HEK293 (cell line): ENCODE measurements around the gene TMEM250.

ENCODE experiments used
- CTCF ChIA-PET: fragments of 350-600 bp; formaldehyde crosslinking; extraction: SDS; loops from one replicate; lab custom pipeline; 2021; ENCODE audit warnings: antibody characterized with exemption; lab: Yijun Ruan, JAX
- POLR2A ChIA-PET: fragments of 300-600 bp; formaldehyde crosslinking; extraction: SDS; loops from one replicate; lab custom pipeline; 2020; ENCODE audit warnings: antibody characterized with exemption, inconsistent platforms; lab: Yijun Ruan, JAX
- H3K27ac ChIP-seq: fragments of 200-500 bp; sonication (Bioruptor generic); 2 replicates; pipeline ENCODE4 v1.5.1; 2014; ENCODE audit warnings: low read depth, low read length, control low read depth, inconsistent platforms; ENCODE audit errors: extremely low read depth
- H3K36me3 ChIP-seq, 2 experiments: fragments of 200-500 bp in 1 of 2; sonication (Bioruptor generic) in 1 of 2; 1 replicate in 1 of 2; 2 replicates in 1 of 2; pipeline ENCODE4 v1.5.1; 2014 to 2017; ENCODE audit warnings: inconsistent platforms in 2 of 2, low read length in 2 of 2; ENCODE audit not compliant: control insufficient read depth in 2 of 2, insufficient read depth in 1 of 2
- H3K4me1 ChIP-seq: fragments of 200-500 bp; sonication (Bioruptor generic); 2 replicates; pipeline ENCODE4 v1.5.1; 2014; ENCODE audit warnings: mild to moderate bottlenecking, low read length, inconsistent platforms; ENCODE audit not compliant: control insufficient read depth, insufficient read depth
- H3K4me3 ChIP-seq: 2 replicates; pipeline ENCODE4 v1.5.1; 2011; ENCODE audit warnings: low read depth, mild to moderate bottlenecking, control low read depth, low read length, moderate library complexity
- H3K9me3 ChIP-seq: fragments of 200-500 bp; sonication (Bioruptor generic); 2 replicates; pipeline ENCODE4 v1.5.1; 2014; ENCODE audit warnings: low read depth, low read length, inconsistent platforms; ENCODE audit not compliant: control insufficient read depth, insufficient read depth
- KLF7 ChIP-seq: fragments of 450-650 bp; formaldehyde crosslinking; IDR thresholded peaks from 2 replicates; pipeline ENCODE4 v1.5.1; 2016; ENCODE audit warnings: missing biosample characterization, missing genetic modification characterization, borderline replicate concordance
- SETDB1 ChIP-seq: IDR thresholded peaks from one replicate; pipeline ENCODE4 v1.6.1; 2017; ENCODE audit warnings: mild to moderate bottlenecking, low read length, moderate library complexity, mixed read lengths; ENCODE audit not compliant: insufficient read length
- ZFP69B ChIP-seq: fragments of 450-650 bp; formaldehyde crosslinking; IDR thresholded peaks from 2 replicates; pipeline ENCODE4 v1.5.1; 2016; ENCODE audit warnings: missing biosample characterization, missing genetic modification characterization
- ZNF16 ChIP-seq: fragments of 450-650 bp; formaldehyde crosslinking; IDR thresholded peaks from 2 replicates; pipeline ENCODE4 v1.5.1; 2016; ENCODE audit warnings: low read depth, missing biosample characterization, missing genetic modification characterization
- ZNF311 ChIP-seq: fragments of 450-650 bp; formaldehyde crosslinking; IDR thresholded peaks from 2 replicates; pipeline ENCODE4 v1.5.1; 2017; ENCODE audit warnings: missing biosample characterization, missing genetic modification characterization, borderline replicate concordance
- ZNF433 ChIP-seq: fragments of 450-650 bp; formaldehyde crosslinking; IDR thresholded peaks from 2 replicates; pipeline ENCODE4 v1.5.1; 2016; ENCODE audit warnings: missing biosample characterization, missing genetic modification characterization, low read depth
- ZNF501 ChIP-seq: fragments of 450-650 bp; formaldehyde crosslinking; IDR thresholded peaks from 2 replicates; pipeline ENCODE4 v1.5.1; 2016; ENCODE audit warnings: missing biosample characterization, missing genetic modification characterization
- ZNF510 ChIP-seq: fragments of 450-650 bp; formaldehyde crosslinking; IDR thresholded peaks from 2 replicates; pipeline ENCODE4 v1.5.1; 2018; ENCODE audit warnings: mild to moderate bottlenecking, missing genetic modification characterization, missing biosample characterization; ENCODE audit not compliant: insufficient replicate concordance
- ZNF530 ChIP-seq: fragments of 450-650 bp; formaldehyde crosslinking; IDR thresholded peaks from 2 replicates; pipeline ENCODE4 v1.5.1; 2016; ENCODE audit warnings: low read depth, missing biosample characterization, missing genetic modification characterization
- ZNF544 ChIP-seq: fragments of 450-650 bp; formaldehyde crosslinking; IDR thresholded peaks from 2 replicates; pipeline ENCODE4 v1.5.0; 2017; ENCODE audit warnings: missing biosample characterization, missing genetic modification characterization
- ZNF76 ChIP-seq: fragments of 450-650 bp; formaldehyde crosslinking; IDR thresholded peaks from 2 replicates; pipeline ENCODE4; 2016; ENCODE audit warnings: low read depth, missing biosample characterization, missing genetic modification characterization, borderline replicate concordance
- ZNF777 ChIP-seq: fragments of 450-650 bp; formaldehyde crosslinking; IDR thresholded peaks from 2 replicates; pipeline ENCODE4 v1.5.1; 2017; ENCODE audit warnings: missing biosample characterization, missing genetic modification characterization, borderline replicate concordance
- TF ChIP-seq, protein P1 (sequence below): fragments of 450-650 bp; formaldehyde crosslinking; IDR thresholded peaks from 2 replicates; pipeline ENCODE4 v1.5.0; 2017; ENCODE audit warnings: missing biosample characterization, missing genetic modification characterization, borderline replicate concordance
- TF ChIP-seq, protein P2 (sequence below): fragments of 450-650 bp; formaldehyde crosslinking; IDR thresholded peaks from 2 replicates; pipeline ENCODE4; 2016; ENCODE audit warnings: missing biosample characterization, missing genetic modification characterization
- TF ChIP-seq, protein P3 (sequence below): fragments of 450-650 bp; formaldehyde crosslinking; conservative IDR thresholded peaks from 2 replicates; pipeline ENCODE4 v1.5.1; 2016; ENCODE audit warnings: low read depth, missing biosample characterization, missing genetic modification characterization
- TF ChIP-seq, protein P4 (sequence below): fragments of 450-650 bp; formaldehyde crosslinking; IDR thresholded peaks from 2 replicates; pipeline ENCODE4 v1.5.1; 2016; ENCODE audit warnings: missing biosample characterization, missing genetic modification characterization
- TF ChIP-seq, protein P5 (sequence below): fragments of 450-650 bp; formaldehyde crosslinking; IDR thresholded peaks from 2 replicates; pipeline ENCODE4 v1.5.1; 2017; ENCODE audit warnings: missing biosample characterization, mild to moderate bottlenecking, missing genetic modification characterization, moderate library complexity
- TF ChIP-seq, protein P6 (sequence below): fragments of 450-650 bp; formaldehyde crosslinking; IDR thresholded peaks from 2 replicates; pipeline ENCODE4 v1.5.1; 2017; ENCODE audit warnings: missing biosample characterization, missing genetic modification characterization

The TMEM250 gene

DNA sequence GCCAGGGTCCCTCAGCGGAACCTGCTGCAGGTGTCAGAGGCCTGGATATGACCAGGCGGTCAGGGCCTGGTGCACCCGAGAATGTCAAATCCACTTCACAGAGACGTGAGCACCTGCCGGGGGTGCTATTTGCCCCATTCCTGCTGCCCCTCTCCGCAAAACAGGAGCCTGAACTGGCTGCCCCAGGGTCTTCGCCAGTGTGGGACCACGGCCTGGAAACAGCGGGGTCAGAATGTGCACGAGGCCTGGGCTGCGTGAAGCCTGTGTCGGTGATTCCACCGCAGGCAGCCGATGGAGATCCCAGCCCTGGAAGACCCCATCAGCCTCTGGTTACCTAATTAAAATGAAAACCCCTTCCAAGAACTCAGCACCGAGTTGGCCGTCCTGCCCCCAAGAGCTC lies 41.2 kb upstream of the TMEM250 start:
- ChIA-PET CTCF (interaction anchor here (0.7 to 4.7 kb wide), 3 partner anchors 11 to 73 kb away, joined by 3 to 31 read pairs (median 3); no protein-coding TSS in a partner anchor), POLR2A (interaction anchor here (0.7 kb wide), 1 partner anchor 14 kb away, joined by 3 read pairs; no protein-coding TSS in a partner anchor)
- Histone ChIP-seq H3K27ac (no peak overlapping the region), H3K4me3 (no peak overlapping the region), H3K9me3 (no peaks in the 10 kb centered on the region), H3K36me3 (no peaks in the 10 kb centered on the region)
- TF ChIP-seq ZNF501 (tag by site-specific recombination) (no peak), ZNF510 (tag by site-specific recombination) (no peak), ZNF76 (no peak), ZNF433 (tag by site-specific recombination) (no peak), ZNF530 (no peak), SETDB1 (no peak), ZNF311 (tag by site-specific recombination) (no peak), KLF7 (no peak), ZNF16 (tag by site-specific recombination) (no peak), ZFP69B (no peak), ZNF777 (tag by site-specific recombination) (no peak), ZNF544 (tag by site-specific recombination) (no peak)
- TF ChIP-seq, protein P1, sequence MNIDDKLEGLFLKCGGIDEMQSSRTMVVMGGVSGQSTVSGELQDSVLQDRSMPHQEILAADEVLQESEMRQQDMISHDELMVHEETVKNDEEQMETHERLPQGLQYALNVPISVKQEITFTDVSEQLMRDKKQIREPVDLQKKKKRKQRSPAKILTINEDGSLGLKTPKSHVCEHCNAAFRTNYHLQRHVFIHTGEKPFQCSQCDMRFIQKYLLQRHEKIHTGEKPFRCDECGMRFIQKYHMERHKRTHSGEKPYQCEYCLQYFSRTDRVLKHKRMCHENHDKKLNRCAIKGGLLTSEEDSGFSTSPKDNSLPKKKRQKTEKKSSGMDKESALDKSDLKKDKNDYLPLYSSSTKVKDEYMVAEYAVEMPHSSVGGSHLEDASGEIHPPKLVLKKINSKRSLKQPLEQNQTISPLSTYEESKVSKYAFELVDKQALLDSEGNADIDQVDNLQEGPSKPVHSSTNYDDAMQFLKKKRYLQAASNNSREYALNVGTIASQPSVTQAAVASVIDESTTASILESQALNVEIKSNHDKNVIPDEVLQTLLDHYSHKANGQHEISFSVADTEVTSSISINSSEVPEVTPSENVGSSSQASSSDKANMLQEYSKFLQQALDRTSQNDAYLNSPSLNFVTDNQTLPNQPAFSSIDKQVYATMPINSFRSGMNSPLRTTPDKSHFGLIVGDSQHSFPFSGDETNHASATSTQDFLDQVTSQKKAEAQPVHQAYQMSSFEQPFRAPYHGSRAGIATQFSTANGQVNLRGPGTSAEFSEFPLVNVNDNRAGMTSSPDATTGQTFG, result no peak
- TF ChIP-seq, protein P2, sequence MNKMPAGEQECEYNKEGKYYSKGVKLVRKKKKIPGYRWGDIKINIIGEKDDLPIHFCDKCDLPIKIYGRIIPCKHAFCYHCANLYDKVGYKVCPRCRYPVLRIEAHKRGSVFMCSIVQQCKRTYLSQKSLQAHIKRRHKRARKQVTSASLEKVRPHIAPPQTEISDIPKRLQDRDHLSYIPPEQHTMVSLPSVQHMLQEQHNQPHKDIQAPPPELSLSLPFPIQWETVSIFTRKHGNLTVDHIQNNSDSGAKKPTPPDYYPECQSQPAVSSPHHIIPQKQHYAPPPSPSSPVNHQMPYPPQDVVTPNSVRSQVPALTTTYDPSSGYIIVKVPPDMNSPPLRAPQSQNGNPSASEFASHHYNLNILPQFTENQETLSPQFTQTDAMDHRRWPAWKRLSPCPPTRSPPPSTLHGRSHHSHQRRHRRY (tag by site-specific recombination), result no peak
- TF ChIP-seq, protein P3, sequence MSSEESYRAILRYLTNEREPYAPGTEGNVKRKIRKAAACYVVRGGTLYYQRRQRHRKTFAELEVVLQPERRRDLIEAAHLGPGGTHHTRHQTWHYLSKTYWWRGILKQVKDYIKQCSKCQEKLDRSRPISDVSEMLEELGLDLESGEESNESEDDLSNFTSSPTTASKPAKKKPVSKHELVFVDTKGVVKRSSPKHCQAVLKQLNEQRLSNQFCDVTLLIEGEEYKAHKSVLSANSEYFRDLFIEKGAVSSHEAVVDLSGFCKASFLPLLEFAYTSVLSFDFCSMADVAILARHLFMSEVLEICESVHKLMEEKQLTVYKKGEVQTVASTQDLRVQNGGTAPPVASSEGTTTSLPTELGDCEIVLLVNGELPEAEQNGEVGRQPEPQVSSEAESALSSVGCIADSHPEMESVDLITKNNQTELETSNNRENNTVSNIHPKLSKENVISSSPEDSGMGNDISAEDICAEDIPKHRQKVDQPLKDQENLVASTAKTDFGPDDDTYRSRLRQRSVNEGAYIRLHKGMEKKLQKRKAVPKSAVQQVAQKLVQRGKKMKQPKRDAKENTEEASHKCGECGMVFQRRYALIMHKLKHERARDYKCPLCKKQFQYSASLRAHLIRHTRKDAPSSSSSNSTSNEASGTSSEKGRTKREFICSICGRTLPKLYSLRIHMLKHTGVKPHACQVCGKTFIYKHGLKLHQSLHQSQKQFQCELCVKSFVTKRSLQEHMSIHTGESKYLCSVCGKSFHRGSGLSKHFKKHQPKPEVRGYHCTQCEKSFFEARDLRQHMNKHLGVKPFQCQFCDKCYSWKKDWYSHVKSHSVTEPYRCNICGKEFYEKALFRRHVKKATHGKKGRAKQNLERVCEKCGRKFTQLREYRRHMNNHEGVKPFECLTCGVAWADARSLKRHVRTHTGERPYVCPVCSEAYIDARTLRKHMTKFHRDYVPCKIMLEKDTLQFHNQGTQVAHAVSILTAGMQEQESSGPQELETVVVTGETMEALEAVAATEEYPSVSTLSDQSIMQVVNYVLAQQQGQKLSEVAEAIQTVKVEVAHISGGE (tag by site-specific recombination), result no peak
- TF ChIP-seq, protein P4, sequence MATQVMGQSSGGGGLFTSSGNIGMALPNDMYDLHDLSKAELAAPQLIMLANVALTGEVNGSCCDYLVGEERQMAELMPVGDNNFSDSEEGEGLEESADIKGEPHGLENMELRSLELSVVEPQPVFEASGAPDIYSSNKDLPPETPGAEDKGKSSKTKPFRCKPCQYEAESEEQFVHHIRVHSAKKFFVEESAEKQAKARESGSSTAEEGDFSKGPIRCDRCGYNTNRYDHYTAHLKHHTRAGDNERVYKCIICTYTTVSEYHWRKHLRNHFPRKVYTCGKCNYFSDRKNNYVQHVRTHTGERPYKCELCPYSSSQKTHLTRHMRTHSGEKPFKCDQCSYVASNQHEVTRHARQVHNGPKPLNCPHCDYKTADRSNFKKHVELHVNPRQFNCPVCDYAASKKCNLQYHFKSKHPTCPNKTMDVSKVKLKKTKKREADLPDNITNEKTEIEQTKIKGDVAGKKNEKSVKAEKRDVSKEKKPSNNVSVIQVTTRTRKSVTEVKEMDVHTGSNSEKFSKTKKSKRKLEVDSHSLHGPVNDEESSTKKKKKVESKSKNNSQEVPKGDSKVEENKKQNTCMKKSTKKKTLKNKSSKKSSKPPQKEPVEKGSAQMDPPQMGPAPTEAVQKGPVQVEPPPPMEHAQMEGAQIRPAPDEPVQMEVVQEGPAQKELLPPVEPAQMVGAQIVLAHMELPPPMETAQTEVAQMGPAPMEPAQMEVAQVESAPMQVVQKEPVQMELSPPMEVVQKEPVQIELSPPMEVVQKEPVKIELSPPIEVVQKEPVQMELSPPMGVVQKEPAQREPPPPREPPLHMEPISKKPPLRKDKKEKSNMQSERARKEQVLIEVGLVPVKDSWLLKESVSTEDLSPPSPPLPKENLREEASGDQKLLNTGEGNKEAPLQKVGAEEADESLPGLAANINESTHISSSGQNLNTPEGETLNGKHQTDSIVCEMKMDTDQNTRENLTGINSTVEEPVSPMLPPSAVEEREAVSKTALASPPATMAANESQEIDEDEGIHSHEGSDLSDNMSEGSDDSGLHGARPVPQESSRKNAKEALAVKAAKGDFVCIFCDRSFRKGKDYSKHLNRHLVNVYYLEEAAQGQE, result no peak
- TF ChIP-seq, protein P5, sequence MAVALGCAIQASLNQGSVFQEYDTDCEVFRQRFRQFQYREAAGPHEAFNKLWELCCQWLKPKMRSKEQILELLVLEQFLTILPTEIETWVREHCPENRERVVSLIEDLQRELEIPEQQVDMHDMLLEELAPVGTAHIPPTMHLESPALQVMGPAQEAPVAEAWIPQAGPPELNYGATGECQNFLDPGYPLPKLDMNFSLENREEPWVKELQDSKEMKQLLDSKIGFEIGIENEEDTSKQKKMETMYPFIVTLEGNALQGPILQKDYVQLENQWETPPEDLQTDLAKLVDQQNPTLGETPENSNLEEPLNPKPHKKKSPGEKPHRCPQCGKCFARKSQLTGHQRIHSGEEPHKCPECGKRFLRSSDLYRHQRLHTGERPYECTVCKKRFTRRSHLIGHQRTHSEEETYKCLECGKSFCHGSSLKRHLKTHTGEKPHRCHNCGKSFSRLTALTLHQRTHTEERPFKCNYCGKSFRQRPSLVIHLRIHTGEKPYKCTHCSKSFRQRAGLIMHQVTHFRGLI (tag by site-specific recombination), result no peak
- TF ChIP-seq, protein P6, sequence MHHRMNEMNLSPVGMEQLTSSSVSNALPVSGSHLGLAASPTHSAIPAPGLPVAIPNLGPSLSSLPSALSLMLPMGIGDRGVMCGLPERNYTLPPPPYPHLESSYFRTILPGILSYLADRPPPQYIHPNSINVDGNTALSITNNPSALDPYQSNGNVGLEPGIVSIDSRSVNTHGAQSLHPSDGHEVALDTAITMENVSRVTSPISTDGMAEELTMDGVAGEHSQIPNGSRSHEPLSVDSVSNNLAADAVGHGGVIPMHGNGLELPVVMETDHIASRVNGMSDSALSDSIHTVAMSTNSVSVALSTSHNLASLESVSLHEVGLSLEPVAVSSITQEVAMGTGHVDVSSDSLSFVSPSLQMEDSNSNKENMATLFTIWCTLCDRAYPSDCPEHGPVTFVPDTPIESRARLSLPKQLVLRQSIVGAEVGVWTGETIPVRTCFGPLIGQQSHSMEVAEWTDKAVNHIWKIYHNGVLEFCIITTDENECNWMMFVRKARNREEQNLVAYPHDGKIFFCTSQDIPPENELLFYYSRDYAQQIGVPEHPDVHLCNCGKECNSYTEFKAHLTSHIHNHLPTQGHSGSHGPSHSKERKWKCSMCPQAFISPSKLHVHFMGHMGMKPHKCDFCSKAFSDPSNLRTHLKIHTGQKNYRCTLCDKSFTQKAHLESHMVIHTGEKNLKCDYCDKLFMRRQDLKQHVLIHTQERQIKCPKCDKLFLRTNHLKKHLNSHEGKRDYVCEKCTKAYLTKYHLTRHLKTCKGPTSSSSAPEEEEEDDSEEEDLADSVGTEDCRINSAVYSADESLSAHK (tag by site-specific recombination), result no peak
- TF ChIP-seq, all 188 proteins: peak for 0
- no peaks in the 10 kb centered on the region for H3K4me1 ChIP-seq
